NK-92 treated with Interleukin-12 subunit alpha and Interleukin-12 subunit beta, amount 100 ng/mL, for 24 hours (cell line): Measurements from ENCODE around the gene SH3BP5L.
"Not testable (repeated sequence)": the region's sequence is repeated elsewhere in the genome, so short reads cannot be mapped to it uniquely, and the experiment has no call there.

Experiments
- DNase-seq: peaks from one replicate; lab custom pipeline; 2025; lab: John Stamatoyannopoulos, UW

The SH3BP5L gene

GRCh38 chr1:248810000-248810726 lies 15.6 kb downstream of the SH3BP5L start:
- no peak for DNase-seq

DNA sequence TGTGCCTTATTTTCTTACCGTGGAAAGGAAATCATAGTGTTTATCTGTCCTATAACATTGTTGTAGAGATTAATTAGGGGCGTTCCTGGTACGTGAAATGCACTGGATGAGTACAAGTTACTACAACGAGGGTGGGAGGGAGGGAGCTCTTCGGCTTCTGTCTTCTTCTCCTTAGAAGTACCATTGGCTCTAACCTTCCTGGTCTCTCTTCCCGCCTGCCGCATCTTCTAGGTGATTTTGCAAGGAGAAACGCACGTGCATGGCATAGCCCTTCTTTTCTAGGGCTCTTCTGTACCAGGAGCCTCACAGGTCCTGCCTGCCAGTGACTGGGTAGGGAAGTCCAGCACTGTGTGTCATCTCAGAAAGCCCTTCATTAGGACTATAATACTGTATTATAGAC lies 16.8 kb downstream of the SH3BP5L start:
- DNase-seq, result no peak

GRCh38 chr1:248807067-248807737 lies 18.5 kb downstream of the SH3BP5L start:
- peak; percentile 14 for DNase-seq

DNA sequence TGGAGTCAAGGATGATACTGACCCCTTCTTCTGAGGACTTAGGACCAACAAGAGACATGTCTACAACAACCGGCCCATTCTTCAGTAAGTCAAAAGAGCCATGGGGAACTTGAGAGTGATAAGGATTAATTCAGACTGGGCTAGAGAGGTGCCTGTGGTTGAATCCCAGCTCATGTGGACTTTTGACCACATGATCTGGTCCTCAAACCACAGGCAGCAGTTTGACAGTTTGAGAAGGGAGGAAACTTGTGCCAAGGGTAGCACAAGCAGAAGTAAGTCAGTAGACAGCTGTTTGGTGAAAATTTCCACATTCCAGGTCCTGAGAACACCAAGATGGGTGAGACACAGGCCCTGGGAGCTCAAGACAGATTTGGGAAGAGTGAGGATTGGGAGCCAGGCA lies 19.8 kb downstream of the SH3BP5L start:
- no peak for DNase-seq

- DNase-seq, result no peak
Observed at GRCh38 chr1:248804771-248805681, 20.7 kb downstream of the SH3BP5L start.

DNA sequence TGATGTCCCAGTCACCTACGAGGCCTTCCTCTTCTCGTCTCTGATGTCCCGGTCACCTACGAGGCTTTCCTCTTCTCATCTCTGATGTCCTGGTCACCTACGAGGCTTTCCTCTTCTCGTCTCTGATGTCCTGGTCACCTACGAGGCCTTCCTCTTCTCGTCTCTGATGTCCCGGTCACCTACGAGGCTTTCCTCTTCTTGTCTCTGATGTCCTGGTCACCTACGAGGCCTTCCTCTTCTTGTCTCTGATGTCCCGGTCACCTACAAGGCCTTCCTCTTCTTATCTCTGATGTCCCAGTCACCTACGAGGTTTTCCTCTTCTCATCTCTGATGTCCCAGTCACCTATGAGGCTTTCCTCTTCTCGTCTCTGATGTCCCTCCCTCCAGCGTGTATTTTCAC lies 22.2 kb downstream of the SH3BP5L start:
- DNase-seq, result not testable (repeated sequence)

DNA sequence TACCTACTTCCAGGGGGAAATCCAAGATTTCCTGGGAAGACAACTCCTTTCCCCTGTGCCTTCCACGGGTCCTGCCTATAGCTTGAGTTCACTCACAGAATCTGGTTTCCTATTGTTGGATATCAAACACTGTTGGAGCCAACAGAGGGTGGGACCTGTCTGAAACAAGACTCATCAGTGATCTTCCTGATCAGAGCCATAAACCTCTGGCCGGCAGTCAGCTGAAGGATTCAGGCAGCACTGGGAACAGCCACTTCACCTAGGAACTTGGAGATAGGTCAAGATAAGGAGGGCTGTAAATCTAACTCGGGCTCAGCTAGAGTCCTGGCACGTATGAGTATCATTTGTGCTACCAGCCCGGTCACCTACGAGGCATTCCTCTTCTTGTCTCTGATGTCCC lies 23.3 kb downstream of the SH3BP5L start:
- no peak for DNase-seq

DNA sequence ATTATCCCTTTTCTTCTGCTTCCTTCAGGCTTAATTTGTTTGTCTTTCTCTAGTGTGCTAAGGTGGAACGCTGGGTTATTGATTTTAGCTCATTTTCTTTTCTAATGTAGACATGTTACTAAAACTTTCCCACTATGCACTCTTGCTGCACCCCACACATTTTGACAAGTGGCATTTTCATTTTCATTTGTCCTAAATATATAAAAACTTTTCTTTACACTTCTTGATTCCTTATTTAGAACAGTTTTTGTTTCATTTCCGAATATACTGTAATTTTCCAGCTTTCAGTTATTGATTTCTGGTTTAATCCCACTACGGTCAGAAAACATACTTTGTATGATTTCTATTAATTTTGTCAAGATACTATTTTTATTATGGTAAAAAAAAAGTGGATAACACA lies 25.3 kb downstream of the SH3BP5L start:
- no peak for DNase-seq

DNA sequence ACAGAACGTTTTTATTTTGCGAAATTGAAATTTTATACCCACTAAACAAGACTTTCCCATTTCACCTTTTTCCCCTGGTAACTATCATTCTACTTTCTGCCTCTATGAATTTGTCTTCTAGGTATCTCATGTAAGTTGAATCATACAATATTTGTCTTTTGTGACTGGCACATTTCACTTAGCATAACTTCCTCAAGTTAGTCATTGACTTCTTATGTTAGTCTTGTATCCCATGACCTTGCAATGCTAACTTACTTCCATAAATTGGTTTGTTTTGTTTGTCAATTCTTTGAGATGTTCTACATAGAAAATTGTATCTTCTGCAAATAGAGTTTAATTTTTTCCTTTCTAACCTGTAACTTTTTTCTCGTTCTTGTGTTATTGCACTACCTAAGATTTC lies 26.9 kb downstream of the SH3BP5L start:
- DNase-seq, result no peak

DNA sequence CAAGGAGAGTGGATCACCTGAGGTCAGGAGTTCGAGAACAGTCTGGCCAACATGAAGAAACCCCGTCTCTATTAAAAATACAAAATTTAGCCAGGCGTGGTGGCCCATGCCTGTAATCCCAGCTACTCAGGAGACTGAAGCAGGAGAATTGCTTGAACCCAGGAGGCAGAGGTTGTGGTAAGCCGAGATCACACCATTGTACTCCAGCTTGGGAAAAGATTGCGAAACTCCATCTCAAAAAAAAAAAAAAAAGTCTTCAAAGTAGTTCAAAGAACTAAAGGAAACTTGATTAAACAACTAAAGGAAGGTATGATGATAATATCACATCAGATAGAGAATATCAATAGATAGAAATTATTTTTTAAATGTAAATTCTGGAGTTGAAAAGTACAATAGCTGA lies 31.1 kb downstream of the SH3BP5L start:
- not testable (repeated sequence) for DNase-seq

GRCh38 chr1:248793592-248793991 lies 32.1 kb downstream of the SH3BP5L start:
- no peak for DNase-seq

DNA sequence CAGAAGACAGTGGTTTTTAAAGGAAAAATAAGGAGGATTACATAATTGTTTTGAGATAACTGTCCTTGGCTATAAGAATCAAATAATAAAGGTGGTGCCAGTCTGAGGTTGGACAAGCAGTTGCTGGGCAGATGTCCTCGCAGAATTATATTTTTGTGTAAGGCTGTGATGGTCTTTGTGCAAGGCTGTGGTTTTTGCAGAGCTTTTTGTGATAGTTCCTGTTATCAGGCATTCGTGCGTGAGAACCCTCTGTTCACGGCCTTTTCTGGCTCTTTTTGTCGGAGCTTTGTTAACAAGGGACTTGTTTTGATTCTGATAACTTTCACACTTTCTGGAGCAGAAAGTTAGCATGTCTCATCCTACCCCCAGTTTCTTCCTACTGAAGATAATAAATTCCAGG lies 33.4 kb downstream of the SH3BP5L start:
- no peak for DNase-seq

GRCh38 chr1:248791010-248791409 lies 34.7 kb downstream of the SH3BP5L start:
- no peak for DNase-seq

DNA sequence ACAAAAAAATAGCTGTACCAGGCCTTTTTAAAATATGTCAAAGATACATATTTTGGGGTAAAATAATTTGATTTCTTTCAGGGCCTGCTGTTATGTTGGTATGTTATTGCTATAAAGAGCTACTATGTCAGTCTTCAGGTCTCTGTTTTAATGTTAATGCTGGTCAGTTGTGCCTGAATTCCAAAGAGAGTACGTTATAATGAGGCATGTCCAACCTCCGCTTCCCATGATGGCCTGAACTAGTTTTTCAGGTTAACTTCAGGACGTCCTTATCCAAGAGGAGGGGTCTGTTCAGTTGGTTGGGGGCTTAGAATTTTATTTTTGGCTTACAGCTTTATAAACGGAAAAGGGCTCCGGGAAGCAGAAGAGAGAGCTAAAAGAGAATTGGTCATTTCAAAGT lies 35.3 kb downstream of the SH3BP5L start:
- no peak for DNase-seq

GRCh38 chr1:248789337-248789736 lies 36.4 kb downstream of the SH3BP5L start:
- DNase-seq, result not testable (repeated sequence)

- DNase-seq, result no peak
Observed at GRCh38 chr1:248788327-248788726, 37.4 kb downstream of the SH3BP5L start.

GRCh38 chr1:248787430-248787829 lies 38.3 kb downstream of the SH3BP5L start:
- DNase-seq, result no peak

DNA sequence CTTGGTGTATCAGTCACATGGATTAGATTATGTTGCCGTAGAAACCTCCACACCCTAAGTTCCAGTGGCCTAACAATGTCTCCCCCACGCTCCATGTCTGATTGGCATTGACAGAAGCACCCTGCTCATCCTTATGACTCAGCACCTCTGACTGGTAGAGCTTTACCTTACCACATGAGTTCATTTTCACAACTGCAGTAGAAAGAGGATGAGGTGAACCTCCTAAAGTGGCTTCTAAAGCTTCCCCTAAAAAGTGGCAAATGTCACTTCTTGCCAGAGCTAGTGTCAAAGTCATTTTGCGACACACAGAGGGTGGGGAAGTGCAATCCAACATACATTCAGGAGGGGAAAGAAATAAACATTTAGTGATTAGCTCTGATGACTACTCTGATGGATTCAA lies 39.6 kb downstream of the SH3BP5L start:
- DNase-seq, result no peak

- DNase-seq, result no peak
Observed at GRCh38 chr1:248783367-248783766, 42.3 kb downstream of the SH3BP5L start.

- no peak for DNase-seq
Observed at GRCh38 chr1:248782416-248783141, 43.1 kb downstream of the SH3BP5L start.

GRCh38 chr1:248779350-248779749 lies 46.4 kb downstream of the SH3BP5L start:
- no peak for DNase-seq

- DNase-seq, result no peak
Observed at GRCh38 chr1:248778906-248779305, 46.8 kb downstream of the SH3BP5L start.
